Activated T-cell treated with anti-CD3 and anti-CD28 coated beads, Interleukin-2, amount 50 U/mL, for 1 hour (primary cell): ENCODE data around the gene SMARCD1.
A peak's percentile ranks its signal among the peaks of the same experiment; 100 is the strongest.
"Not testable (repeated sequence)": the region's sequence is repeated elsewhere in the genome, so short reads cannot be mapped to it uniquely, and the experiment has no call there.

Experiments
- DNase-seq: peaks from one replicate; pipeline ENCODE4 v3.0.0-alpha.2; 2020

Gene SMARCD1

DNA sequence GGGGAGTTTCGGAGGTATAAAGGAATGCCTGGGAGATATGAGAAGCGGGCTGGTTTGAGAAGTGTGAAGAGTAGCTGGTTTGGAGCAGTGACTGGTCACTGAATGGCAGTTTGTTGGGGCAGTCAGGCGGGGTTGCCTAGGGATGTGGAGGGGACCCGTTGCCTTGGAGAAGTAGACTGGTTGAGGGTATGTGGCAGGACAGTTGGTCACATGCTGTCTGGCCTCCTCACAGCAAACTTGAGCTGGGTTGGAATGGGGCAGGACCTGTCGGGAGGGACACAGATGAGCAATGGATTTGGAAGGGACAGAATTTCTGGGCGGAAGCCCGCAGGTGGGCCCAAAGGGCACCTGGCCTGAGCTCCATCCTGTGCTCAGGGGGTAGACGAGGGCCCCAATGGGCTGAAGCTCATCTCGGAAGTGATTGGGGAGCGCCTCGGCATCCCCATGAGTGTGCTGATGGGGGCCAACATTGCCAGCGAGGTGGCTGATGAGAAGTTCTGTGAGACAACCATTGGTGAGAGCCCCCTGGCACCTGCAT, 20.8 kb downstream of the SMARCD1 start:
- DNase-seq: no peak

GRCh38 chr12:50106907-50107306, 21.8 kb downstream of the SMARCD1 start:
- DNase-seq: no peak

GRCh38 chr12:50107416-50108268, 22.5 kb downstream of the SMARCD1 start:
- DNase-seq: no peak

DNA sequence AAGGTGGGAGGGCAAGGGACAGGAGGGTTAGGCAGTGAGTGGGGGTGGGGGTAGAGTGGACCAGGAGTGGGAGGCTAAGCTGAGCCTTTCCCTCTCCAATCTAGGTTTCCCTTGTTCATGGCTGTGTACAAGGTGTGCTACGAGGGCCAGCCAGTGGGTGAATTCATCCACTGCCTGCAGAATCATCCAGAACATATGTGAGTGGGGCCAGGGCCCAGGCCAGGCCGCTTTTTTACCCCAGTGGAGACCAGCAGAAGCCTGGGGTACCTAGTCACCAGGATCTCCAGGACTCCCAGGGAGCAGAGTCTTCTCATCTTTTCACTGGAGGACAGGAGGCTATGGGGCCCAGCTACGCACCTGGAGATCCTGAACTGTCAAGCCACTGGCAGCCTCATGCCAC, 24.2 kb downstream of the SMARCD1 start:
- no peak for DNase-seq

DNA sequence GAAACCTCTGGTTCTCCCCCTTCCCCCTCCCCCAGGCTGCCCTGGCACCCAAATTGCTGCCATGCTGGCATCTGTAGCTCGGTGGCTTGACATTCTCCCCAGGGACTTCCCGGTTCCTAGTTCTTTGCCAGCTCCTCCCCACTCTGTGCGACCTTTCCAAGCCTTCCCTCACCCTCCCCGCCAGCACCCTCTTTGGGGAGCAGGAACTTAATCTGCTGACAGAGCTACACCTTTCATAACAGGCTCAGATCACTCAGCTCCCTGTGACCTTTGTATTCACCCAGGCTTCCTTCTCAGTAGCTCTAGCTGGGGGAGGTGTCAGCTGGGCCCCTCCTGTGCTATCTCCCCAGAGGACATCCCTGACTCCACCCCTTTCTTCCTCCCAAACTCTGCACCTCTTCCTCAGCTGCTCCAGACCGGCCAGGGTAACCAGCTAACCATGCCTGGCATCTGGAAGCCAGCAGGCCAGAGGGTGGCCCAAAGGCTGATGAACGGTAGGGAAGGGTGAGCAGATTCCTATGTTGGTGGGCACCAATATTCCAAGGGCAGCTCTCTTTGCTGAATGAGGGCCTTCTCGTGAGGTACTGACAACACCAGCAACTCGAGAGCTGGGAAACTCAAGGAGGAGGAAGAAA, 25.1 kb downstream of the SMARCD1 start:
- no peak for DNase-seq

GRCh38 chr12:50110762-50111351, 25.7 kb downstream of the SMARCD1 start:
- DNase-seq: no peak

GRCh38 chr12:50111395-50111692, 26.2 kb downstream of the SMARCD1 start:
- no peak for DNase-seq

- peak; percentile 99 for DNase-seq
Measured at GRCh38 chr12:50111693-50112455, 26.7 kb downstream of the SMARCD1 start, which contains the start of gene COX14. Gene COX14 (plus strand): TSS chr12:50112236. CDS start chr12:50120044, 7,808 bp downstream.

GRCh38 chr12:50112456-50113218, 27.5 kb downstream of the SMARCD1 start:
- DNase-seq: no peak

DNA sequence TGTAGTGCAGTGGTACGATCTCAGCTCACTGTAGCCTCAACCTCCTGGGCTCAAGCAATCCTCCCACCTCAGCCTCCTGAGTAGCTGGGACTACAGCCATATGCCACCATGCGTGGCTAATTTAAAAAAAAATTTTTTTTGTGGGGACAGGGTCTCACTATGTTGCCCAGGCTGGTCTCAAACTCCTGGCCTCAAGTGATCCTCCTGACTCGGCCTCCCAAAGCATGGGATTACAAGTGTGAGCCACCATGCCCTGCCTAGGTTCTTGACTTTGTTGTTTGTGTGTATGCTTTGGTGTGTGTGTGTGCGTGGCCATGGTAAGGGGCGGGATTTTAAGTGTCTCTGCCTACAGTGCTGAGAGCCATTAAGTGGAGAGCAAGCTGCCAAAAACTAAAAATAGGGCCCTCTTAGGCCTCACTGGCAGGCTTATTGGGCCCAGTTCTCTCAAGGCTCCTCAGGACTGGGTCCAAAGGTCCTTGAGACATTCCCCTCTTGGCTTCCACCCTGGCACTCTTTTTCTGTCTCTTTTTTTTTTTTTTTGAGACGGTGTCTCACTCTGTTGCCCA, 32.0 kb downstream of the SMARCD1 start:
- no peak for DNase-seq

DNA sequence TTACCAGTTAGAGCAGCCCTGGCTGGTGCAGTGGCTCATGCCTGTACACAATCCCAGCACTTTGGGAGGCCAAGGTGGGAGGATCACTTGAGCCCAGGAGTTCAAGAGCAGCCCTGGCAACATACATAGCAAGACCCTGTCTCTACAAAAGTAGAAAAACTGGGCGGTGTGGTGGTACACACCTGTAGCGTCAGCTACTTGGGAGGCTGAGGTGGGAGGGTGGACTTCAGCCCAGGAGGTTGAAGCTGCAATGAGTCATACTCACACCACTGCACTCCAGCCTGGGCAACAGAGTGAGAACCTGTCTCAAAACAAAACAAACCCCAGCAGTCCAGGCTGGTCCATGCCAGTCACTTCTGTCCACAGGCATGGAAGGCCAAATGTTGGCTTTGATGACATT, 34.2 kb downstream of the SMARCD1 start:
- no peak for DNase-seq

DNA sequence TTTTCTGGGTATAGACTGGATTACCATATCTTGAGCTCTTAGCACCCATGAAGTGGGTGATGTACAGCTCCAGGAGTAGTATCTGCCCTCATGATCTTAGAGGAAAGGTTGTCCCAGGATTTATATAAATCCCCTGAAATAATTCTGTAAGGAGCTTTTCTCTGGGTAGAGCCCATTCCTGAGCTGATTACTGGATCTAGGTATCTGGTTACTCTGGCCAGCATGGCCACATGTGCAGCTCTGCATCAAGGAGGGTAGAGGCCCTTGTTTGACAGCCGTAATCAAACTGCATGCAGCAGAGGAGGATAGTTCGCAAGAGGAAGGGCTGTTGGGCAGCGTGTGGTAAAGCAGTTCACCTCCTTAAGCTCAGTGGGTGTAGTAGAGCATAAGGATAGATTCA, 35.4 kb downstream of the SMARCD1 start:
- no peak for DNase-seq

GRCh38 chr12:50120953-50121352, 35.8 kb downstream of the SMARCD1 start:
- DNase-seq: no peak

DNA sequence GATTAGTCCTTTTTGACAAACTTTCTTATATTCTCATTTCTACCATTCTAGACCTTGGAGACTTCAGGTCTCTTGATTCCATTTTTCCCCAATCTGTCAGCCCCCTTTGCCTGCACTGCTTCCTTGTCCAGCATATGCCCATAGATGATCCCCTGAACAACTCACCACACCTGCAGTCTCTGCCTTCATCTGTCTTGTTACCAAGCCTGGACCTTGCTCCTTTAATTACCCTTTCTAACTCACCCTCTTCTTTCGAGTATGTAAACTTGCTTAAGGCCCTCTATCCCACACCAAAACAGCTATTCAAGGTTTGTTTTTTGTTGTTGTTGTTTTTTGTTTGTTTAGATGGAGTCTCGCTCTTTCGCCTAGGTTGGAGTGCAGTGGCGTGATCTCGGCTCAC, 36.5 kb downstream of the SMARCD1 start:
- DNase-seq: no peak

DNA sequence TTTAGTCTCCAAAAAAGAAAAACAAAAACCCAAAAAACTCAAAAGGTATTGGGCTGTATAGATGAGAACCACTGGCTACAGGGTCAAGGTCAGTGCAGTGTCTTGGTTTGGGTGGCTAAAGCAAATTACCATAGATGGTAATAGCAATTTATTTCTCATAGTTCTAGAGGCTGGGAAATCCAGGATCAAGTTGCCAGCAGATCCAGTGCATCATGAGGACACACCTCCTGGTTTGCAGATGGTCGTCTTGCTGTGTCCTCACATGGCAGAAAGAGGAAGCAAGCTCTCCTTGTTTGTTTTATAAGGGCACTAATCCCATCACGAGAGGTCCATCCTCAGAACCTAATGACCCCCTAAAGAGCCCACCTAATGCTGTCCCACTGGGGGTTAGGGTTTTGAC, 38.1 kb downstream of the SMARCD1 start:
- DNase-seq: no peak

DNA sequence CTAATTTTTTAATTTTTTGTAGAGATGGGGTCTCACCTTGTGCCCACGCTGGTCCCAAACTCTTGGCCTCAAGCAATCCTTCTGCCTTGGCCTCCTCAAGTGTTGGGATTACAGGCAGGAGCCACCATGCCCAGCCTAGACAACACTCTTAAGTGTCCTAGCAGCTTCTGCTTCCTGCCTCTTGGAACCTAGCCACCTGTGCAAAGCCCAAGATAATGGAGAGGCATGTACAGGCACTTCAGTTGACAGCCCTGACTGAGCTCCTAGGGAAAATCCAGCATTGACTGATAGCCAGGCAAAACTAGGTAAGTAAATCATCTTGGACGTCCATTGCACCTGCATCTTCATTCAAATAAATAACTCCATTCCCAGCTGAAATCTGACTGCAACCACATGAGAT, 42.4 kb downstream of the SMARCD1 start:
- no peak for DNase-seq

DNA sequence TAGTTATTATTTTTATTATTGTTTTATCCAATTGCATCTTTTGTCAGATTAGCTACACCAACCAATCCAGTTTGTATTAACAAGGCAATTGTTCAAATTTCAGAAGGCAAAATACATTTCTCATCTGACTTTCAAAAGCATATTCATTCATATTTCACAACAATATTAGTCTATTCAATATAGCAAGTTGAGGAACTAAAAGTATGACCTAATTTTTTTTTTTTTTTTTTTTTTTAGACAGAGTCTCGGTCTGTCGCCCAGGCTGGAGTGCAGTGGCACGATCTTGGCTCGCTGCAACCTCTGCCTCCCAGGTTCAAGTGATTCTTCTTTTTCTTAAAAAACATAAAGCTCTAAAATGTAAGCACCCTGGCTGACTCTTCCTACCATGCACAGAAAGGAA, 44.1 kb downstream of the SMARCD1 start:
- no peak for DNase-seq

GRCh38 chr12:50132505-50133135, 47.5 kb downstream of the SMARCD1 start:
- no peak for DNase-seq

DNA sequence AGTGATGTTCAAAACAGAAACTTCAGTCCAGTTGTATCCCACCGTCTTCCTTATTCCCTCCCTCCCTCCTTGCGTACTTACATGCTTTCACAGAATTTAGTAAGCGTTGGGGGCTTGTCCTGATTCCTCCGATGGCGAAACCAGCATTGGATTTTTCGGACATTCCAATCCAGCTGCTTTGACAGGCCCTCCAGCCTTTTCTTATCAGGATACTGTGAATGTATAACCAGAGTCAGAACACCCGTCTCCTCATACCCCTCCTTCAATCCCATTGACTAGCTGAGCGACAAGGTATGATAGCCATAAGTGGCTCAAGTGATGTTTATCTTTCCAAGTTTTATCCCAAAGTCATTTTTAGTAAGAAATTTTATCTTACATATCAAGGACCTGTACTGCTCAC, 57.9 kb downstream of the SMARCD1 start:
- no peak for DNase-seq

DNA sequence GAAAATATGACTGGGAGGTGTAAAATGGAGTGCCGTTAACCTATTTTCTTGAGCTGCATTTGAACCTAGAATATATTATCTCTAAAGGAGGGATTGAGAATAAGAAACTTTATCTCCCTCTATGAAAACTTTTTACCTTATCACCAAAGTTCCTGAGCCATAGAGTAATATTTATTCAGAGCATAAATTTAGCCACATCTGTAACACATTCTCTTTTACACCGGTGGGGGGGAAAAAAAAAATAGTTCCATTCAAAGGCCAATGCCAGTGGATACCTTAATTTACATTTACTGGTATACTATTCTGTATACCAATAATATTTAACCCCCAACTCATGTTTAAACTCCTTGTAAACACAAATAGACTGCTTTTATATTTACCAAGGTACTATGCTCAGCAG, 60.3 kb downstream of the SMARCD1 start:
- DNase-seq: no peak

GRCh38 chr12:50147281-50147680, 62.1 kb downstream of the SMARCD1 start:
- DNase-seq: no peak

DNA sequence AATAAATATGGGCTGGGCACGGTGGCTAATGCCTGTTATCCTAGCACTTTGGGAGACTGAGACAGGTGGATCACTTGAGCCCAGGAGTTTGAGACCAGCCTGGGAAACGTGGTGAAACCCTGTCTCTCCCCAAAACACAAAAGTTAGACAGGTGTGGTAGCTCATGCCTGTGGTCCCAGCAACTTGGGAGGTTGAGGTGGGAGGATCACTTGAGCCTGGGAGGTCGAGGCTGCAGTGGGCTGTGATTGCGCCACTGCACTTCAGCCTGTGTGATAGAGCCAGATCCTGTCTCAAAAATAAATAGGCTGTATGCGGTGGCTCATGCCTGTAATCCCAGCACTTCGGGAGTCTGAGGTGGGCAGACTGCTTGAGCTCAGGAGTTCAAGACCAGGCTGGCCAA, 62.9 kb downstream of the SMARCD1 start:
- DNase-seq: not testable (repeated sequence)
